Limb (tissue), 2 donors: ENCODE data around the gene MAGI1.
"Not testable (repeated sequence)": the region's sequence is repeated elsewhere in the genome, so short reads cannot be mapped to it uniquely, and the experiment has no call there.

Experiments used
- DNase-seq, 2 donors: peaks; one replicate each; pipeline ENCODE4 v3.0.0-alpha.2; 2016; ENCODE audit errors: extremely low spot score in 2 of 2

Gene MAGI1

DNA sequence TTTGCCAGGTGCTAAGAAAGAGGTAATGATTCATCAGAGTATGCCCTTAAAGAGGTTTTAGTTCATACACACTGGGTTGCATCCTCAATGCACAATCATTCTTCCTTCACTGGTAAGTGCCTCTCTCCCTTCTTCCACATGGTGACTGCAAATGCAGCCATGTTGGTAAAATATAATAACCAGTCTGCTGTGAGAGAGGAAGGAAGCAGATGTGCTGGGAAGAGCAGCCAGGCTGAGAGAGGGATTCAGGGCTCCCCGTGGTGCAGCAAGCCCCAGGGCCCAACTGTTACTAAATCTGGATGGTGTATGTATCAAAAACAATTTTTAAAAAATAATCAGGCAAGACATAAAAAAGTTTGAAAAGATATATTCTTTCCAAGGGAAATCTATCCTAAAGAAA, 498.1 kb downstream of the MAGI1 start:
- DNase-seq: no peak

GRCh38 chr3:65539616-65540015, 499.1 kb downstream of the MAGI1 start:
- DNase-seq: no peak

DNA sequence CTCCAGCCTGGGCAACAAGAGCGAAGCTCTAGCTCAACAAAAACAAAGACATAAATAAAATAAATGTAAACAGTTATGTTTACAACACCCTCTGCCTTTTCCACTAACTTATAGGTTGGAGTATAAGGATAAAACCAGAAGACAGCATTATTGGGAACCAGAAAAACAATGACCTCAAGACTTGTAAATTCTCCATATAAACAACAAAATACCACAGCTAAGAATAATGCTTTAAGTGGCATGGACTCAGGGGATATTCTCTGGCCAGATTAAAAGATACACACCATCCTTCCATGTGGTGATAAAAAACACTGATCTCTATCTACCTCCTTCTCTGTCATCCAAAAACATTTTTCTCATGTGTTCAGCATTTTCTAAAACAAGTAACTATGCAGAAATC, 500.6 kb downstream of the MAGI1 start:
- DNase-seq: no peak

DNA sequence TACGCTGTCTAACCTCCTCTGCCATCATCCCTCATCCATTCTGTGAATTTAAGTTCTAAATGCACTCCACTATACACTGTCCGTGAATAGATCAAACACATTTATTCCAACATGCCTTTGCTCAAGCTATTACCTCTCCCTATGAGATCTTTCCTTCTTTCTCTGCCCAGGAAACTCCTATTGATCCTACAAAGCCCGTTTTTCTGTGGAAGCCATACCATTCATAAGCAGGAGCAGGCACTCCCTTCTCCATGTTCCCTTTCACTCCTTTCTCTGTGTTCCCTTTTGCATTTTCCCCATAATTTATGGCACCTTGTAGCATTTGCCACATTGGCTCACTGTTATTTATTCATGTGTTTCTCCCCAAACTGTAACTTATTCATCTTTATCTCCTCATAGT, 501.6 kb downstream of the MAGI1 start:
- DNase-seq: no peak

- no peak for DNase-seq
These were observed 503.5 kb downstream of the MAGI1 start for GRCh38 chr3:65535260-65535659.

DNA sequence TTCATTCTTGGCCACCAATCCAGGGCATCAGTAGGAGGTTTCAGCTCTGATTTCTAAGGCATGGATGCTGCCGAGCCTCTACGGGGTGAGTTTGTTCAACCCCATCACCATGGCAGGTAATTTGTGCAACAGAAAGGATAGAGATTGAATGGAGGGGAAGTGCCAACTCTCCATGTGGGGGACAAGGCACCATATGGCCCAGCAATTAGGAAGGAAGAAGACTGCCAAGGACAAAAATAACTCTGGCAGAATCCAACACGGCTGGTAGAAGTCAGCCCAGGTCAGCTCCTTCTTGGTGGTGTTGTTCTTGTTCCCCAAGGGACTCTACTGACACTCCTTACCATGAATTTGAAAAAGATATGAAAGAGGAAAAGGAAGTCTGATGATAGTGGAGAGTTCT, 503.9 kb downstream of the MAGI1 start:
- DNase-seq: no peak

GRCh38 chr3:65532749-65533148, 506.0 kb downstream of the MAGI1 start:
- no peak for DNase-seq

GRCh38 chr3:65532215-65532614, 506.5 kb downstream of the MAGI1 start:
- DNase-seq: no peak

- no peak for DNase-seq
These were observed 507.2 kb downstream of the MAGI1 start for GRCh38 chr3:65531499-65531898.

DNA sequence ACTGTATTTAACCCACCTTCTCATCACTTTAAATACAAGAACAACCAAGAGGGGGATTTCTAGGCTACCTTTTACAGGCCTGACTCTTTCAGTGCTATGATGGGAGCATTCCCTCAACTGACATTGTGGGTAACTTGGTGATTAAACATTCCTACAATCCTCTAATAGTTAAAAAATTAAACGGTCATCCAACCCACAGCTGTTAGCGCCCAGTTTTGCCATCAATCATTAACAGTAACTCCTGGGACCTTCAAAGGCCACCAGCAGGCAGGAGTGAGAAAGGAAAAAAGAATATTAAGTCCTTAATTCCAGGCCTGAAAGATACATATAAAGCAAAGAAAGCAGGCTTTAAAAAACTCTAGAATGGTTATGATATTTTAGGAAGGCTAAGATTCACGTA, 512.1 kb downstream of the MAGI1 start:
- no peak for DNase-seq

DNA sequence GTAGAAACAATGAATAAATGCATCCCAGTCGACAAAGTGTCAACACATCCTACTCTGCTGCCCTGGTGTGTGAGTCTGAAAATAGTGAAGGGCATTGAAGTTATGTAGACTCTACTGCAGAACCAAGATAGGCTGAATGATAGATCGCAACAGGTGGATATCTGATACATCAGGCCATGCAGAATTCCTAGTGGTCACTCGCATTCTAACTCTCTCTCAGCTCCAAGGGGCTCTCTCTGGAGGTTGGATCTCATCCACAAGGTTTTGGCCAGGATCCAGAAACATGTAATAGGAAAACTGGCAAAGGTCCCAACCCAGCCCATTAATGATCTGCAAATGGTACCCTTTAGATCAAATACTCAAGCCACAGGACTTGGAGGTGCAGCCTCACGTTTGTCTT, 514.1 kb downstream of the MAGI1 start:
- DNase-seq: peak in 1 of 2 donors; percentile 36

GRCh38 chr3:65523878-65524277, 514.8 kb downstream of the MAGI1 start:
- DNase-seq: no peak

DNA sequence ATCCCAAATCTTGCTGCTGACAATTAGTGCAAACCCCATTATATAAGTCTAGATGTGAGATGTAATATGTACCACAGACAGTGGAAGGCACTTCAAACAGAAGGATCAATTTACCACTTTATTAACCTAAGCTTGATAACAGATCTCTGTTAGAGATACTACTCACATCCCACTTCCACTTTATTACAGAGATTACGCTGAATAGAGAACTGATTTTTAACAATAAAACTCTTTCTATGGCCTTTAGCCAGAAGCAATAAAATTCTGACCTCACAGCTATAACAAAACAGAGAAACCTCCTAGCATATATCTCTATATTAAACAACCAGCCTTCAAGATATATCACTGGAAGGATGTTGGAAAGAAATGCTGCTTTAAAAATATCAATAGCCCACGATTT, 517.7 kb downstream of the MAGI1 start:
- DNase-seq: no peak

GRCh38 chr3:65516998-65517397, 521.7 kb downstream of the MAGI1 start:
- no peak for DNase-seq

DNA sequence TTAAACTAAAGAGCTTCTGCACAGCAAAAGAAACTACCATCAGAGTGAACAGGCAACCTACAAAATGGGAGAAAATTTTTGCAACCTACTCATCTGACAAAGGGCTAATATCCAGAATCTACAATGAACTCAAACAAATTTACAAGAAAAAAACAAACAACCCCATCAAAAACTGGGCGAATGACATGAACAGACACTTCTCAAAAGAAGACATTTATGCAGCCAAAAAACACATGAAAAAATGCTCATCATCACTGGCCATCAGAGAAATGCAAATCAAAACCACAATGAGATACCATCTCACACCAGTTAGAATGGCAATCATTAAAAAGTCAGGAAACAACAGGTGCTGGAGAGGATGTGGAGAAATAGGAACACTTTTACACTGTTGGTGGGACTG, 524.4 kb downstream of the MAGI1 start:
- DNase-seq: not testable (repeated sequence)

DNA sequence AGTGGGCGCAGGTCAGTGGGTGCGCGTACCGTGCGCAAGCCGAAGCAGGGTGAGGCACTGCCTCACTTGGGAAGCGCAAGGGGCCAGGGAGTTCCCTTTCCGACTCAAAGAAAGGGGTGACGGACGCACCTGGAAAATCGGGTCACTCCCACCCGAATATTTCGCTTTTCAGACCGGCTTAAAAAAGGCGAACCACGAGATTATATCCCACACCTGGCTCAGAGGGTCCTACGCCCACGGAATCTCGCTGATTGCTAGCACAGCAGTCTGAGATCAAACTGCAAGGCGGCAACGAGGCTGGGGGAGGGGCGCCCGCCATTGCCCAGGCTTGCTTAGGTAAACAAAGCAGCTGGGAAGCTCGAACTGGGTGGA, 529.3 kb downstream of the MAGI1 start:
- DNase-seq: not testable (repeated sequence)

DNA sequence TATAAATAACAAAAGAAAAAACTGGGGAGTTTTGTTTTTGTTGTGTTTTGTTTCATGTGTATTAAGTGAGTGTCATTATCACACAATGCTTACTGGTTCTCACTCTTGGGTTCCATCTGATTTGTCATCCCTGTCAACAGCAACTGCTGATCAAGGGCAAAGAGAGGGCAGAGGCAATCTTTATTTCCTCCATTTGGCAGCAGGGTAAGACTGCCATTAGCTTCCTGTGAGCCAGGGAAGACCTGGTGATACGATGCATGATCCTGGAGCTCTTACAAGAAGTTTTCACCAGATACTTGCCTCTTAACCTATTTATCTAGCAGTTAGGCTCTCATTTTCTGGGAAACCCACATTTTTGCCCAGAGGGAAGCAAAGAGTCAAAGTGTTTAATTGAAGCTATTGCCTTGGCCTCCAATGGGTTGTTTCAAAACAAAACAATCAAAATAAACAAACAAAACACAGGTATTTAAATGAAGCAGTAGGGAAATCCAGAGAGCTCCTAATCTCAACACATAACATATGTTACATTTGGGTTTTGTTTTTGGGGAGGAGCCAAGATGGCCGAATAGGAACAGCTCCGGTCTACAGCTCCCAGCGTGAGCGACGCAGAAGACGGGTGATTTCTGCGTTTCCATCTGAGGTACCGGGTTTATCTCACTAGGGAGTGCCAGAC, 529.8 kb downstream of the MAGI1 start:
- DNase-seq: no peak

- DNase-seq: no peak
These were observed 531.3 kb downstream of the MAGI1 start for GRCh38 chr3:65507437-65507836.

DNA sequence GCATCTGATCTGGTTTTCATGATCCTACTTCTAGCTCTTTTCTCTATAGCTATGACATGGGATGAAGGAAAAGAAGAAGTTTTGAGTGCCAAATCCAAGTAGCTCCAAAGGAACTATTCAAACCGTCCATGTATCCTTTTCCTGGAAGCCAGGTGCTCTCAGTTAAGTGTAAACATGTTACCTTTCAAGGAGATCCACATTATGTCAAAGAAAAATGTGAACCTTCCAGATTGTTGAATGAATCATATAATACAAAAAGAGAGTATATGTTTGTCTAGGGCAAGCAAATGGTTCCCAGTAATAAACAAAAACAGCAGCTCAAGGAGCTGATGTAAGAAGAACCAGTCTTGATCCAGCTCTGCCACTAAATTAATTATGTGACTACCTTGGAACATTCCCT, 534.9 kb downstream of the MAGI1 start:
- no peak for DNase-seq

GRCh38 chr3:65502526-65502925, 536.2 kb downstream of the MAGI1 start:
- DNase-seq: no peak

DNA sequence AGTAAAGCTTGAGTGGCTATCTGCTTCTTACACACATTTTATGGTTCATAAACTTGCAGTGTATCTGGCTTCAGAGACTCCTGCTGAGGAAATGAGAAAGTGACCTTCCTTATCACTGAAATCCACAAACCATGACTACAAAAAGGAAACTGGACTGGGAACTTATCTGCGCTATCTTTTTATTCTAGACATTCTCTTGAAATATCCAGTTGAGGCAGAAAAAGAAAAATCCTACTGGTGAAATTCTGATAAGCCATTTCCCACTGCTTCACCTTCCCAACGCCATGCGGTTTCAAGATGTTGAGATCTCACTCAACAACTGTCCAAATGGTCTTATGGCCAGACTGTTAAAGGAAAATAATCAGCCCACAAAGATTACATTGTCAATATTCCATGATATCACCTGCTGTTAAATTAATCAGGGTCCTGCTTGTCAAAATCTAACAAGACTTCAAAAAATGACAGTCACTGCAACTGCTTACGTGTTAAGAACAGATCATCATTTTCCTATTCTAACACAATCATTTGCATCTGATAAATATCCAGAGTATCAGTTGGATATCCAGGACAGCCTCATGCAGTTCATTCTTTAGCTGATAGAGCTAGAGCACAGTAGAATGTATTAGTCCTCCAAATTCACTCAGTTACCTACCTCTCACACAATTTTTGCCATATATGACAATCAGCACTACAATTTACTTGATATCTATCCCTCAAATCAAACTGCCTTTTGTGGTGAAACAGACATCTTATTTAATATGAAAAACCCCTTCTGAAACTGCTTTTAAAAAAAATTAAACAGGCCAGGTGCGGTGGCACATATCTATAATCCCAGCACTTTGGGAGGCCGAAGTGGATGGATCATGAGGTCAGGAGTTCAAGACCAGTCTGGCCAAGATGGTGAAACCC, 538.1 kb downstream of the MAGI1 start:
- DNase-seq: no peak

DNA sequence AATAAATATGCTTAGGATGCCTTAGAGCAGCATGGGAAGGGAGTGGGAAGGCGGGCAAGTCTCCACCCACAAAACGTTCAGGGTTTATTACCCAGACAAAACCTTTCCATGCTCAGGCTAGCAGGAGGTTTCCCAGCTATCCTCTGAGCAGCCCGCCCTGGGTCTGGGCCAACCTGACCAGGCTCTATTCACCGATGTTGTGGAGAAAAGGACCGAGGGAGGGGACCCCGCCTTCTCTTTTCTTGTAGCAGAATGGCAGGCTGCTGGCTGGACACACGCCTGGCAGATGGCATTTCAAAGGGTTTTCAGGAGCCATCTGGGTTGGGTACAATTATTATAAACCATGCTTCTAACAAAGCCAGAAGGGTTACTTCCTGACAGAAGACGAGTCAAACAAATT, 540.9 kb downstream of the MAGI1 start:
- peak in 1 of 2 donors; percentile 62 for DNase-seq

DNA sequence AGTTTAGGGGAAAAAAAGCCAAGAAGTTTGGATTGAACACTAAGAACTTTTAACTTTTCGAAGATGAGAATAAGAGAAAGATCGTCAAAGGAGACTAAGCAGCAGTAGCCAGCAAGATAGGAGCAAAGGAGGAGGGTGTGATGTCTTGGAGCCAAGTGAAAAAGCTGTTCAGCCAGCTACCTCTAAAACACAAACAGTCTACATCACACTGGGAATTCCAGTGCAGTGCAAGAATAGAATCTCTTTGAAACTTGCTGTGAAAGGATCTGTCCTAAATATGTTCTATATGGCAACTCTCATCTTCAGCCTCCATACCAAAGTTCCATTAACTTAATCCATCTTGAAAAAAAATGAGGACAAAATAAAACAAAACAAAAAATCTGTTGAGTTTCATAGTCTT, 541.5 kb downstream of the MAGI1 start:
- DNase-seq: no peak
